ENCODE results near the gene ARV1. TPM values are rescaled to one million over a fixed set of nuclear protein-coding genes. Genes with fewer than 3 reads are reported as not detected.

Gene ARV1
- total RNA-seq, 1 experiment from 2014 or later, result 4.0 TPM

- CTCF ChIA-PET, result no interaction called here
- POLR2A ChIA-PET, result no interaction called here
- Histone ChIP-seq H3K4me2 (ENCODE audit: low read length) (peak within 1 kb of the TSS; percentile 85), H3K4me3 (replicated peaks in 1 of 2; ENCODE audit: low read depth in 1 of 2, low read length in 2 of 2) (peak within 1 kb of the TSS; percentile 78 to 83), H3K36me3 (ENCODE audit: control insufficient read depth in 1 of 2, insufficient read depth in 2 of 2, low read length in 2 of 2) (no peaks in the 10 kb centered on the region), H3K9ac (ENCODE audit: low read length) (peak within 1 kb of the TSS; percentile 72), H4K20me1 (ENCODE audit: insufficient read depth) (no peaks in the 10 kb centered on the region), H3K9me2 (ENCODE audit: insufficient read depth) (no peaks in the 10 kb centered on the region), H3K27ac (ENCODE audit: low read depth, low read length) (peak within 1 kb of the TSS; percentile 77), H3K27me3 (ENCODE audit: insufficient read depth, low read length) (no peaks in the 10 kb centered on the region), H3K9me3 (ENCODE audit: control insufficient read depth in 1 of 2, insufficient read depth in 1 of 2, low read depth in 1 of 2, low read length in 2 of 2) (peaks cover 5 to 6% of the 10 kb centered on the region in 2 experiments; a peak in 1 of 4 replicates), H3K79me2 (ENCODE audit: insufficient read depth, low read length) (peaks cover 39% of the 10 kb centered on the region), H2AFZ (ENCODE audit: low read depth, low read length, poor library complexity, severe bottlenecking) (no peak within 1 kb of the TSS), H3K4me1 (ENCODE audit: control insufficient read depth in 1 of 2, insufficient read depth in 2 of 2, low read length in 2 of 2) (peaks cover 4 to 12% of the 10 kb centered on the region in 2 experiments; a peak in 3 of 4 replicates)
- peak; percentile 86 for TF ChIP-seq POLR2A (IDR thresholded peaks at IDR 0.05; ENCODE audit: borderline replicate concordance, extremely low read depth, insufficient read depth, insufficient read length)
- no peak for TF ChIP-seq ZNF274 (IDR thresholded peaks at IDR 0.05; ENCODE audit: low read depth, low read length)
- TF ChIP-seq POLR2AphosphoS5 (IDR thresholded peaks at IDR 0.05; ENCODE audit: low read depth, low read length), result peak; percentile 75
- peak; percentile 73; the same call in 1 of the 2 replicates for TF ChIP-seq ZFX (IDR thresholded peaks at IDR 0.05)
- TF ChIP-seq MAX (IDR thresholded peaks at IDR 0.05), result peak; percentile 12; the same call in 1 of the 2 replicates
- DNase-seq (ENCODE audit: low read depth, low spot score), result peak; percentile 4
- intact Hi-C loops (cut with micrococcal nuclease), result no loop called here
- no TSS peak for BruUV-seq (replicated peaks)
- peak; percentile 79 for ATAC-seq
- RAD21 ChIA-PET (ENCODE audit: low non-redundant PET in 1 of 2, low total read pairs in 2 of 2, uncharacterized antibody in 2 of 2, unreplicated experiment in 2 of 2), result no interaction called here
Observed at GRCh38 chr1:231040019-231040799, 61.3 kb downstream of the ARV1 start, which contains the start of gene FAM89A. Gene FAM89A (minus strand): TSS chr1:231040254. CDS start chr1:231040211, 43 bp downstream.

- DNase-seq (ENCODE audit: low read depth, low spot score) (no peak), ATAC-seq (no peak)
- peaks cover 4 to 12% of the 10 kb centered on the region in 2 experiments; a peak in 3 of 4 replicates for H3K4me1 ChIP-seq (ENCODE audit: control insufficient read depth in 1 of 2, insufficient read depth in 2 of 2, low read length in 2 of 2)
- no peaks in the 10 kb centered on the region for H4K20me1 ChIP-seq (ENCODE audit: insufficient read depth)
- ChIA-PET POLR2A (no interaction called here), RAD21 (ENCODE audit: low non-redundant PET in 1 of 2, low total read pairs in 2 of 2, uncharacterized antibody in 2 of 2, unreplicated experiment in 2 of 2) (no interaction called here), CTCF (no interaction called here)
- H3K27me3 ChIP-seq (ENCODE audit: insufficient read depth, low read length), result no peaks in the 10 kb centered on the region
- no peak overlapping the region for H2AFZ ChIP-seq (ENCODE audit: low read depth, low read length, poor library complexity, severe bottlenecking)
- TF ChIP-seq RAD21 (IDR thresholded peaks at IDR 0.05; ENCODE audit: low read depth) (no peak), SP1 (IDR thresholded peaks at IDR 0.05; ENCODE audit: low read depth) (no peak), POLR2AphosphoS5 (IDR thresholded peaks at IDR 0.05; ENCODE audit: low read depth, low read length) (no peak), MAX (IDR thresholded peaks at IDR 0.05) (no peak), ELF1 (IDR thresholded peaks at IDR 0.05; ENCODE audit: borderline replicate concordance, low read depth) (no peak), CBX3 (IDR thresholded peaks at IDR 0.05; ENCODE audit: low read depth) (no peak)
- peak overlapping the region in 1 of 2 experiments; percentile 36; a peak in 2 of 4 replicates for H3K4me3 ChIP-seq (replicated peaks in 1 of 2; ENCODE audit: low read depth in 1 of 2, low read length in 2 of 2)
- no peaks in the 10 kb centered on the region for H3K9me2 ChIP-seq (ENCODE audit: insufficient read depth)
- H3K9ac ChIP-seq (ENCODE audit: low read length), result no peak overlapping the region
- intact Hi-C loops (cut with micrococcal nuclease), result no loop called here
- no TSS peak for BruUV-seq (replicated peaks)
- H3K4me2 ChIP-seq (ENCODE audit: low read length), result peak overlapping the region; percentile 78
- no peak overlapping the region for H3K27ac ChIP-seq (ENCODE audit: low read depth, low read length)
- peaks cover 6 to 9% of the 10 kb centered on the region in 2 experiments; a peak in 1 of 4 replicates for H3K9me3 ChIP-seq (ENCODE audit: control insufficient read depth in 1 of 2, insufficient read depth in 1 of 2, low read depth in 1 of 2, low read length in 2 of 2)
- H3K79me2 ChIP-seq (ENCODE audit: insufficient read depth, low read length), result peaks cover 31% of the 10 kb centered on the region
- H3K36me3 ChIP-seq (ENCODE audit: control insufficient read depth in 1 of 2, insufficient read depth in 2 of 2, low read length in 2 of 2), result no peaks in the 10 kb centered on the region
Observed at GRCh38 chr1:231040800-231041718, 62.2 kb downstream of the ARV1 start.

Measured in HCT116 (cell line).